Tibial nerve (tissue), 4 donors: ENCODE results near the gene GALNT18. TPM values are rescaled to one million over a fixed set of nuclear protein-coding genes. Genes with fewer than 3 reads are reported as not detected.

ENCODE experiments used
- DNase-seq, 2 donors: peaks; one replicate each; pipeline ENCODE4 v3.0.0-alpha.2; 2019; ENCODE audit warnings: low spot score in 2 of 2
- H3K27ac ChIP-seq, 4 donors: fragments of 200-600 bp; sonication (generic) in 3 of 4; one replicate each; pipeline ENCODE4 v1.5.1; 2017 to 2019; ENCODE audit warnings: mild to moderate bottlenecking in 1 of 4
- H3K27me3 ChIP-seq, 2 donors: fragments of 200-600 bp; sonication (generic) in 1 of 2; one replicate each; pipeline versions ENCODE4 v1.5.1 to v1.6.0; 2017 to 2019
- H3K36me3 ChIP-seq, 3 donors: fragments of 200-600 bp; sonication (generic); one replicate each; pipeline ENCODE4 v1.5.1; 2018 to 2019
- H3K4me1 ChIP-seq, 4 donors: fragments of 200-600 bp; sonication (generic) in 3 of 4; one replicate each; pipeline ENCODE4 v1.5.1; 2017 to 2019
- H3K4me3 ChIP-seq, 4 donors: fragments of 200-600 bp; sonication (generic) in 3 of 4; one replicate each; pipeline ENCODE4 v1.5.1; 2017 to 2019; ENCODE audit warnings: mild to moderate bottlenecking in 1 of 4, moderate library complexity in 1 of 4
- H3K9me3 ChIP-seq, 4 donors: fragments of 200-600 bp; sonication (generic) in 3 of 4; one replicate each; pipeline ENCODE4 v1.5.1; 2017 to 2019
- EP300 ChIP-seq, 2 donors: sonication (generic); formaldehyde crosslinking; IDR thresholded peaks; one replicate each; pipeline ENCODE4 v1.6.1; 2017; ENCODE audit warnings: antibody characterized with exemption in 2 of 2, mild to moderate bottlenecking in 1 of 2
- POLR2A ChIP-seq, 2 donors: fragments of 450-650 bp; IDR thresholded peaks; one replicate each; pipeline ENCODE4 v1.6.1; 2017; ENCODE audit warnings: antibody characterized with exemption in 2 of 2, mild to moderate bottlenecking in 2 of 2, moderate library complexity in 2 of 2
- WGBS, 2 donors: methylation state at CpG; one replicate each; pipeline ENCODE4 v1.1.5; 2018; 5-methylcytosine and 5-hydroxymethylcytosine counted together
- total RNA-seq, 4 donors: library from RNA; depleted of rRNA; stranded (reverse); fragments of >200 nt; gene quantifications; one replicate each; pipeline ENCODE4 v1.1.0, GENCODE V29; 2016
- TF ChIP-seq, protein P1 (sequence below), 5 experiments: fragments of 200-600 bp in 3 of 5; fragments of 450-650 bp in 2 of 5; sonication (generic) in 3 of 5; IDR thresholded peaks; one replicate each; pipeline ENCODE4 v1.5.1; 2016 to 2019; ENCODE audit warnings: antibody characterized with exemption in 5 of 5, mild to moderate bottlenecking in 3 of 5, moderate library complexity in 2 of 5

GALNT18 gene
- total RNA-seq, 4 donors from 2014 or later = 11.3 to 32.4 (median 23.9) TPM

DNA sequence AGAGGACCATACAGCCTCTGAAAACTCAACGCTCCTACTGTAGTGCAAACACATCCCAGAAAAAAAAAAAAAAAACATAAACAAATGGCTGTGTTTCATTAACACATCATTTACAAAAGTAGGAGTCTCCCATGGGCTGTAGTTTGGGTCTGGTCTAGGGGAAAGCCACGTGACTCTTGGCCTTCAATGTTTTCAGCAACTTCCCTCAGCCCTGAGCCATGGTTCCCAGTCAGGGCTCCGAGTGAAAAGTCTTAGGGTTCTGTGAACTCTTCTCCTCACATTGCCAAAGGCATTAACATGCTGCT, 327.3 kb downstream of the GALNT18 start:
- 56 to 61% methylated on average over 3 of the region's 3 CpGs for WGBS, 2 donors
- H3K27me3 ChIP-seq = no peaks in the 10 kb centered on the region
- H3K27ac ChIP-seq = no peak overlapping the region
- H3K36me3 ChIP-seq = peaks cover 0 to 32% (median 0%) of the 10 kb centered on the region in 3 donors
- H3K4me3 ChIP-seq = no peak overlapping the region
- H3K4me1 ChIP-seq = peaks cover 0 to 3% (median 0%) of the 10 kb centered on the region in 4 donors
- H3K9me3 ChIP-seq = no peaks in the 10 kb centered on the region
- no peak for DNase-seq
- no peak for TF ChIP-seq EP300 (IDR thresholded peaks at IDR 0.05)
- no peak for TF ChIP-seq POLR2A (IDR thresholded peaks at IDR 0.05)

DNA sequence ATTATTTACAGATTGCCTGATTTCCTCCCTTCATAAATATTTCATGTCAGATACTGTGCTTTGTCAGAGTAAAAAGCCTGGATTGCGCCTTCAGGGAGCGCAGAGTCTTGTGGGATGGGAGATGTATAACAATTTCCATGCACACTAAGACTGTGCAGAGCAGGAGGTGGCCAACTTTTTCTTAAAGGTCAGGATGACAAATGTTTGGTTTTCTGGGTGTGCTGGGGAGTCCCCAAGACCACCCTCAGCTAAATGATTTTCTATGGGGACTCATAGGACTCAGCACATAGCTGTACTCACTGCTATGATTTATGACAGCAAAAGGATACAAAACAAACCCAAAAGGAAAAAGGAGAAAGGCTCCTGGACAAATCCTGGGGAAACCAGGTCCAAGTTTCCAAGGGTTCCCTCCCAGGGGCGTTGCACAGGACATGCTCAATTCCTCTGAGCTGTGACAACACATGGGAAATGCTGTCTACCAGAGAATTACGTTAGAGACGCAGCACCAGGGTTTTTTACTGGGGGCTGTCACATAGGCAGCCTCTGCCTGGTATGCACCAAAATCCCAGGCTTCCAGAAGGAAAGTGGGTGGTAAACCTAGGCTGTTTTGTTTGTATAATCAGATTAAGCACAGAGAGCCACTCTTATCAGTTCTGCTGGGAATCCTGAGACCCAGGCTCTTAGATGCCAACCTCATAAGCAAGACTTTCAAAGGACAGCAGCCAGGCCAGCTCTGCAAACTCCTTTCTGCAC, 327.8 kb downstream of the GALNT18 start:
- no peak overlapping the region for H3K4me3 ChIP-seq
- H3K4me1 ChIP-seq = peaks cover 0 to 3% (median 0%) of the 10 kb centered on the region in 4 donors
- no peaks in the 10 kb centered on the region for H3K9me3 ChIP-seq
- TF ChIP-seq EP300 (IDR thresholded peaks at IDR 0.05) = no peak
- no peak for TF ChIP-seq POLR2A (IDR thresholded peaks at IDR 0.05)
- TF ChIP-seq, protein P1, sequence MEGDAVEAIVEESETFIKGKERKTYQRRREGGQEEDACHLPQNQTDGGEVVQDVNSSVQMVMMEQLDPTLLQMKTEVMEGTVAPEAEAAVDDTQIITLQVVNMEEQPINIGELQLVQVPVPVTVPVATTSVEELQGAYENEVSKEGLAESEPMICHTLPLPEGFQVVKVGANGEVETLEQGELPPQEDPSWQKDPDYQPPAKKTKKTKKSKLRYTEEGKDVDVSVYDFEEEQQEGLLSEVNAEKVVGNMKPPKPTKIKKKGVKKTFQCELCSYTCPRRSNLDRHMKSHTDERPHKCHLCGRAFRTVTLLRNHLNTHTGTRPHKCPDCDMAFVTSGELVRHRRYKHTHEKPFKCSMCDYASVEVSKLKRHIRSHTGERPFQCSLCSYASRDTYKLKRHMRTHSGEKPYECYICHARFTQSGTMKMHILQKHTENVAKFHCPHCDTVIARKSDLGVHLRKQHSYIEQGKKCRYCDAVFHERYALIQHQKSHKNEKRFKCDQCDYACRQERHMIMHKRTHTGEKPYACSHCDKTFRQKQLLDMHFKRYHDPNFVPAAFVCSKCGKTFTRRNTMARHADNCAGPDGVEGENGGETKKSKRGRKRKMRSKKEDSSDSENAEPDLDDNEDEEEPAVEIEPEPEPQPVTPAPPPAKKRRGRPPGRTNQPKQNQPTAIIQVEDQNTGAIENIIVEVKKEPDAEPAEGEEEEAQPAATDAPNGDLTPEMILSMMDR (IDR thresholded peaks at IDR 0.05) = no peak
- H3K36me3 ChIP-seq = peaks cover 0 to 34% (median 0%) of the 10 kb centered on the region in 3 donors
- WGBS, 2 donors = 73 to 77% methylated on average over 5 of the region's 5 CpGs
- no peak overlapping the region for H3K27ac ChIP-seq
- no peaks in the 10 kb centered on the region for H3K27me3 ChIP-seq
- DNase-seq = no peak

DNA sequence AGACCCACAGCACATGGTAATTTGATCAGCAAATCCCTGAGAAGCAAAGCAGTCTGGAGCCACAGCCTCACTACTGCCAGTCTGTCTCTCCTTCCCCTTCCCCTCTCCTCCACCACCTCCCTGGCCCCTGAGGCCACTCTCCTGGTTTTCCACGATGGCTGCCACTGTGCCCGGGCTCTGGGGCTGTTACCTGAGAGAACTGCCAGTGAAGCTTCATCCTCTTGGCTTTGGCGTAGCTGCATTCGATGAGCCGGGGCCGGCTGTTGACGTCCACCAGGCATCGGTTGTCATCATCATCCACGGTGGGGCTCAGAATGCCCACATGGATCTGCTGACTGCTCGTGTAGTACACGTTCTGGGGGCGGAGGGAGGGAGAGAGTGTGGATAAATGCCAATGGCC, 329.0 kb downstream of the GALNT18 start:
- H3K4me3 ChIP-seq = no peak overlapping the region
- peaks cover 0 to 3% (median 0%) of the 10 kb centered on the region in 4 donors for H3K4me1 ChIP-seq
- TF ChIP-seq EP300 (IDR thresholded peaks at IDR 0.05) (no peak), POLR2A (IDR thresholded peaks at IDR 0.05) (no peak)
- TF ChIP-seq, protein P1 (IDR thresholded peaks at IDR 0.05) = no peak
- 82 to 87% methylated on average over 11 to 12 of the region's 12 CpGs for WGBS, 2 donors
- no peaks in the 10 kb centered on the region for H3K27me3 ChIP-seq
- peaks cover 0 to 34% (median 0%) of the 10 kb centered on the region in 3 donors for H3K36me3 ChIP-seq
- no peak for DNase-seq
- no peaks in the 10 kb centered on the region for H3K9me3 ChIP-seq
- no peak overlapping the region for H3K27ac ChIP-seq

DNA sequence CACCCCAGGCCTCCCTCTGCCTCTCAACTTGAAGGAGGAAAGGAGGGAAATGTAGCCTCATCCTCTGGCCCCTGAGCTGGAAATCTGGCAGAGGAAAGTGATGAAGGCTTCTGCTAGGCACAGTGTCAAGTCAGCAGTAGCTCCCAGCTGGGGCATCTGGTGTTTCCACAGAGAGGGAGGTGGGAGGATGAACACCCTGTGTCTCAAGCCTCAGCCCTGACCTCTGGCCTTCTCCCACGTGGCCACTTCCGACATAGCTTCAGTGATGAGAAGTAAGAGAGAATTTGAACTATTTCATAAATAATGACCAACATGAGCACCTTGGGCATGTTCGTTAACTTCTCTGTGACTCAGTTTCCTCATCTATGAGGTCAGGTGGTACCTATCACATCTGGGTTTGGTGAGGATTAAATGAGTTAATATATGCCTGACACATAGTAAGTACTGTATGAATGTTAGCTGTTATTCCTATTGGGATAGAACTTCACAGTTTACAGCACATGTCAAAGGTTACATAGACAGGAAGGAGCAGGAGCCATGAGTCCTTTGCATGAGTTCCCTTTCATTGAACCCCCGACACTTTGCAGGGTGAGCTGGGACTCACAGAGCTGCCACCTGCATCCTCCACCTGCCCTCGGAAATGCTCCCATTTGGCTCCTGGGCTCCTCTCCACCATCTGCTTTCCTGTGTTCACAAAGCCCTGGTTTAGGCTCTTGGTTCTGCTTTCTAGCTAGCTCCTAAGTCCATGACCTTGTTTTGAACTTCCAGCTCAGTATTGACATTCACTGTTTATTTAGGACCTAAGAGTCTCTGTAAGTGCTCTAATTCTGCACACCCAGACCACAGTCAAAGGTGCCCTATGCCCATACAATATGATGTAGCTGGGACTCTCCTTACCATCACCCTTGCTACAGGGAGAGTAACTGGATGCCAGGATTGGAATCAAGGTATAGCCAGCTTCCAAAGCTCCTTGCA, 330.5 kb downstream of the GALNT18 start:
- Histone ChIP-seq H3K9me3 (no peaks in the 10 kb centered on the region), H3K36me3 (peaks cover 0 to 28% (median 0%) of the 10 kb centered on the region in 3 donors), H3K4me3 (no peak overlapping the region), H3K27me3 (no peaks in the 10 kb centered on the region), H3K27ac (no peak overlapping the region), H3K4me1 (no peaks in the 10 kb centered on the region)
- WGBS, 2 donors = 49 to 65% methylated on average over 5 of the region's 5 CpGs
- DNase-seq = no peak
- TF ChIP-seq EP300 (IDR thresholded peaks at IDR 0.05) (no peak), POLR2A (IDR thresholded peaks at IDR 0.05) (no peak)
- TF ChIP-seq, protein P1 (IDR thresholded peaks at IDR 0.05) = no peak

DNA sequence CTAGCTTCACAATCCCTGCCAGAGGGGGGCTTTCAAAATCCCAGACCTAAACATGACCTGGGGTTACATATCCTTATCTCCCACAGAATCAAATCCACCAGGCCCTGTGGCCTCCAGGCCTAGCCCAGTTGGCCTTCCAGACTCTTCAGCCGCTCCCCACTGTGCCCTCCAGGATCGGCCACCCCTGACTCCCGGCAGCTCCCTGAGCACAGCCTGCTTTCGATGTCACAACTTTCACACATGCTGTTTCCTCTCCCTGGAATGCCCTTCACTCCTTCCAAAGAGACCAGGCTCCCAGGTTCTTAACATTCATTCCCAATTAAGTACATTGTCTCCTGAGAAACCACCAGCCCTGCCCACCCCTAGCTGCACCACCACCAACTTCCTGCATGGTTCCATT, 331.5 kb downstream of the GALNT18 start:
- TF ChIP-seq POLR2A (IDR thresholded peaks at IDR 0.05) (no peak), EP300 (IDR thresholded peaks at IDR 0.05) (no peak)
- TF ChIP-seq, protein P1 (IDR thresholded peaks at IDR 0.05) = no peak
- peaks cover 0 to 3% (median 0%) of the 10 kb centered on the region in 4 donors for H3K4me1 ChIP-seq
- H3K4me3 ChIP-seq = no peak overlapping the region
- DNase-seq = no peak
- H3K36me3 ChIP-seq = peaks cover 0 to 28% (median 0%) of the 10 kb centered on the region in 3 donors
- H3K27ac ChIP-seq = no peak overlapping the region
- H3K27me3 ChIP-seq = no peaks in the 10 kb centered on the region
- no peaks in the 10 kb centered on the region for H3K9me3 ChIP-seq
- 94% methylated on average over 4 of the region's 4 CpGs for WGBS, 2 donors
